ENCODE data around the gene LCN9.
"Not testable (repeated sequence)": the region's sequence is repeated elsewhere in the genome, so short reads cannot be mapped to it uniquely, and the experiment has no call there.

LCN9 gene, protein sequence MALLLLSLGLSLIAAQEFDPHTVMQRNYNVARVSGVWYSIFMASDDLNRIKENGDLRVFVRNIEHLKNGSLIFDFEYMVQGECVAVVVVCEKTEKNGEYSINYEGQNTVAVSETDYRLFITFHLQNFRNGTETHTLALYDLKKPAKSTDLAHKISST

DNA sequence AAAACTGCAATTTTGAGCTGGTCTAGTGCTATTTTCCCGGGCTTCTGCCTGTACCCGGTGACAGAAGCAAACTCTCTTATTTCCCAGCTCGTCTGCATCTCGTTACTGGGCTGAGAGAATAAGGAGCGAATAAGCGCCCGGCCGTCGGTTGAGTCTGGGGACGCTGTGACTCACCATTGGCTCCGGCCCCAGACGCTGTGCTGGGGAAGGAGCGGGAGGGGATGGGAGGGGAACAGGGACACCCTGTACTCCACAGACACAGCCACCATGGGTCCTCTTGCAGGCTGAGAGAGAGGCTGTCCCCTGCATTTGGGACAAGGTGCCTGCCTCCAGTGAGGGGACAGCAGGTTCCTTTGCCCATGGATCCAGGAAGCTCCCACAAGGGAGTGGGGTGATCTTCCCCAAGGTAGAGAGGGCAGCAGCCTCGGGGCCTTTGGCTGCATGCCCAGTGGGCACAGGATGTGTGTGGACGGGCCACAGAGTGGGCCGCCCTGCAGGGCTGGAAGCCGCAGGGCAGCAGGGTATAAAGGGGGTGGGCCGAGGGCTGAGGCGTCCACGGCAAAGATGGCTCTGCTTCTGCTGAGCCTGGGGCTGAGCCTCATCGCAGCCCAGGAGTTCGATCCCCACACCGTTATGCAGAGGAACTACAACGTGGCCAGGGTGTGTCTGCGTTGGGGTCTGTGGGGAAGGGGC, at the start of gene LCN9:
LCN9 (plus strand) TSS at position 552 of the 693 bp plus-strand sequence; CDS start at position 565, 13 bp downstream.
- DNase-seq: no peak

DNA sequence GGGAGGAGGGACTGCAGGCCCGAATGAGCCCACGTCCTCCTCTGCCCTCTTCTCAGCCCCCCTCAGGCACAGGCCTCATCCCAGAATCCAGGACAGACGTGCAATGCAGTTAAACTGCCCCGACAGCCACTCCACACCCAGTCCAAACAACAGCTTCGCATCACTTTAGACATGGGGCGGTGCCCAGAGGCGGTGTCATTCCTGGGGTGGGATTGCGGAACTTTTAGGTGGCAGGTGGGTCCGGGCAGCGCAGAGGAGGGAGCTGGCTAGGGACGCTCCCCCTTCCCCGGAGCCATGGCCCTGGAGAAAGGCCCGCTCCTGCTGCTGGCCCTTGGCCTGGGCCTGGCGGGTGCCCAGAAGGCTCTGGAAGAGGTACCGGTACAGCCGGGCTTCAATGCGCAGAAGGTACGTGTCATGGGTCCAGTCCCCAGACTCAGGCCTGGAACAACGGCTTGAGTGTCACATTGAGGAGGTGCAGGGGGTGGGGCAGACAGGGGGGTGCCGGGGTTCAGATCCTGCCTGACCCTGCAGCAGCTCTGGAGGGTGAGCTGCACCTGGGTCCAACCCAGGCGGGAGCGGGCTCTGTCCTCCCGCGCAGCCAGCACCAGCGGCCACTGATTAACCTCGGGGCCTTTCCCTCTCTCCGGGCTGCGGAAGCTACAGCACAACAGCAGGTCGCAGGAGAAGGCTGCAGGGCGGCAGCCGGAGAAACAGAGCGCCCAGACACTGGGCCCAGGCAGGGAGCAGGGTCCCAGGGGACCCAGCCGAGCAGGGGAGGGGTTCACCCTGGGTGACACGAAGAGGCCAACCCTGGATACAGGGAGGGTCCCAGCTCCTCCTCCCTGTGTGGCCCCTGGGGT, 48.9 kb upstream of the LCN9 start:
- no peak for DNase-seq

DNA sequence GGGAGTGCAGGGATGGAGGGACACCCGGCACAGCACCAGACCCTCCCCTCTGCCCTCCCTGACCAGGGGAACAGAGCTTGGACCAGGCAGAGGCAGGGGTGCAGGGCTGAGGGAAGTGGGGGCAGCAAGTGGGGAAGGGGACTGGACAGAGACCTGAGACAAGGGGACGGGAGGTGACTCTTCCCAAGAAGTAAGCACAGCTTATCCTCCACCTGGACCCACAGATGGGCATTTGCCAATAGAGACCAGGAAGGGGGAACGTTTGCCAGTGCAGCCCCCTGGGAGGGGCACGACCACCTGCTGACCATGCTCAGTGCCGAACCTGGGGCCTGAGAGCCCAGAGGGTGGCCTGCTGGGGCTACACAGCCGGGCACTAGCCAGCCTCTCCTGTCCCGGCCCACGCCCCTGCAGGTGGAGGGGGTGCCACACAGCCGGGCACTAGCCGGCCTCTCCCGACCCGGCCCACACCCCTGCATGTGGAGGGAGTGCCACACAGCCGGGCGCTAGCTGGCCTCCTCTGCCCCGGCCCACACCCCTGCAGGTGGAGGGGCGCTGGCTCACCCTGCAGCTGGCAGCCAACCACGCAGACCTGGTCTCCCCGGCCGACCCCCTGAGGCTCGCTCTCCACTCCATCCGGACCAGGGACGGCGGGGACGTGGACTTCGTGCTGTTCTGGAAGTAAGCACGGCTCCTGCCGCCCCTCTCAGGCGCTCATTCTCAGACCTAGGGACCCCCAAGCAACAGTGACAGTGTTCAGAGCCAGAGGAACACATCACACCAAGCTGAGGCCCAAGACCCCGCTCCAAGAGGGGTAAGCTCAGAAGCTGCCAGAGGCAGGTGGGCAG, 48.1 kb upstream of the LCN9 start:
- no peak for DNase-seq

DNA sequence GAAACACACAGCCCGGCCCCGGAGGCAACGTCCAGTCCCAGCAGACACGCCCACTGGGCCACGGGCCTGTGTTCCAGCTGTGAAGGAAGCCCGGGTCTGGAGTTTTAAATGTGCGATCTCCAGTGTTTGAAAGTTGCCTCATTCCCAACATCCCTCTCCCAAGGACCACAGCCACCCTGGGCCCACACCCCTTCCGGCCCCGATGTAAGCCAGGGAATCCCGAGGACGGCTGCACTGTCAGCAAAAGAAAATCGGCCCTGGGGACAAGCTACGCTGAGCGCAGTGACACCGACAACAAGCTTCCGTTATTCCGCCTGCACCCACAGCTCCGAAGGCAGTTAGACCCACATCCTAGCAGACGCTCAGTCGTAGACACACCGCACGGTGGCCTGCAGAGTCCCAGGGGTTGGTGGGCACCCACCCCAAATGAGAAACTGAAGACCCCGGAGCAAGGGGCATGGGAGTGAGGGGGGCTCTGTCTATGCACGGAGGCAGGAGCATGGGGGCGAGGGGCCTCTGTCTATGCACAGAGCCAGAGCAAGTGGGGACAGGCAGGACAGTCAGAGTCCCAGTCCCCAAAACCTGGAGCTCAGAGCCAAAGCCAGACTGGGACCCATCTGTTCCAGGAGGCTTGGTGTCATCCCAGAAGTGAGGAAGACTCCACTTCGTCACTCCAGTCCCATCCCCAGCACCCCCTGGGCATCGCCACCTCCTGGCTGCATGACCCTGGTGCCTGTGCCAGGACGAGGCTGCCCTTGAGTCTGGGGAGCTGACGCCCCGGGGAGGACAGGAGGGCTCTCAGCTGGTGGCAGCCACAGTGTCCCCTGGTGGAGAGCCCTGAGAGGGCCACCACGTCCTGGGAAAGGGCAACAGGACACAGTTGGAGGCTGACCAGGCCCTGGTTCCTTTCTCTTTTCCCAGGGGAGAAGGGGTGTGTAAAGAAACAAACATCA, 47.2 kb upstream of the LCN9 start:
- no peak for DNase-seq

DNA sequence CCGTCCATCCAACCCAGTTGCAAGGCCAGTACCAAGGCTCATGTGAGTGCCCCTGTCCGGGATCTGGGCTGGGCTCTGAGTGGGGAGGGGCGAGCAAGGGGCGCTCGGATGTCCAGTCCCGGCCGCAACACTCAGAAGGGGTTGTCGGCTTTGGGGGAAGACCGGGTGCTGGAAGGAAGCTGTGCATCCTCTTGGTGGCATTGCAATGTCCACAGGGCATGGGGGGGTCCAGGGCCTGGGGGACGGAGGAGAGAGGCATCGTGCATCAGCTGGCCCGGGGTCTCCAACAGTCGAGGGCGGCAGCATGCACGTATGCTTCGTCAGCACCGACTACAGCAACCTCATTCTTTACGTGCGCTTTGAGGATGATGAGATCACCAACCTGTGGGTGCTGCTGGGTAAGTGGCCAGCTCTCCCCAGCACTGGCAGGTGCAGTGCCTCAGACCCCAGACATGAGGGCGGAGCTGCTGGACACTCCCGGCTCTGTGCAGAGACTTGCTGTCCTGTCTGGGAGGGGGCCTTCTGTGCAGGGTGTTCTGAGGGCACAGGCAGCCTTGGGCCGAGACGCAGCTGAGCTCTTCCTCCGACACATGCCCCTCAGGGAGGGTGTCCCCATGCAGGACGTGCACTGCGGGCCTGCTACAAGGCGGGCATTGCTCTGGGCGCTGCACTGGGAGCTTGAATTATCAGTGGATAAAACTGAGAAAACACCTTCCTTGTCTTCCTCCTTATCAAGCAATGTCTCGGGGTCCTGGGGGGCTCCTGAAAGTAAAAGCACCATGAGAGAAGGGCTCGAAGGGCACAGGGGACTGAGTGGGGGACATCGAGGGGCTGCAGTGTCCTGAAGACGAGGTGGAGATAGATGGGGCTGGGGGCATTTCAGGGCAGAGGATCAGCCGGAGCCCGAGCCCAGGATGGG, 46.2 kb upstream of the LCN9 start:
- DNase-seq: no peak

DNA sequence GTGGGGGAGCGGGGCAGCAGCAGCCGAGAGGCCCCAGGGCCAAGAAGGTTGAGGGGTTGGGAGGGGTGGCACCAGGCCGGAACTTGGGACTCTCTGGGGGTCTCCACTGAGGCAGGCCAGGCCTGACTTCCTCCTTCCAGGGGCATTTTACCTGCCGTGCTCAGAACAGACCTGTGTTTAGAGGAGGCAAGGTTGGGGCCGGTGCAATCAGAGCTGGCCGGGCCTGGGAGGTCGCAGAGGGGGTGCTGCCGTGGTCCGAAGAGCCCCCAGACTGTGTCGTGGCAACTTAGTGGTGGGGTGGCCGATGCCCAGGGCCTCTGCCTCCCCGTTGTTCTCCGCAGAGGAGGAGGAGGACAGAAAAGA, 45.6 kb upstream of the LCN9 start:
- no peak for DNase-seq

DNA sequence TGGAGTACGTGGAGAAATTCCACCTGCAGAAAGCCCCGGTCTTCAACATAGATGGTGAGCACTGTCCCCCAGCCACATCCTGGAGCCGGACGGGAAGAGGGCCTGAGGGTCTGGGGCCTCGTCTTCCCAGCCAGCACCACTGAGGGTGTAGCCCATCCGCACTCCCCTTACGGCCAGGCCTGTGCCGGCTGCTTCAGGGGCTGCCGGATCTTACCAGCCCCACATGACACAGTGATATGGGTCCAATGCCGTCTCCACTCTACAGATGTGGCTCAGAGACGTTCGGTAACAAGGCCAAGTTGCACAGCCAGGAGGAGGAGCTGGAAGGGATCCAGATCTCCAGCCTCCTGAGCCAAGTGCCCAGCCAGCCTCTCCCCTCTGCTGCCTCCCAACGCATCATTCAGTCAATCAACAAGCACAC, 45.1 kb upstream of the LCN9 start:
- DNase-seq: no peak

DNA sequence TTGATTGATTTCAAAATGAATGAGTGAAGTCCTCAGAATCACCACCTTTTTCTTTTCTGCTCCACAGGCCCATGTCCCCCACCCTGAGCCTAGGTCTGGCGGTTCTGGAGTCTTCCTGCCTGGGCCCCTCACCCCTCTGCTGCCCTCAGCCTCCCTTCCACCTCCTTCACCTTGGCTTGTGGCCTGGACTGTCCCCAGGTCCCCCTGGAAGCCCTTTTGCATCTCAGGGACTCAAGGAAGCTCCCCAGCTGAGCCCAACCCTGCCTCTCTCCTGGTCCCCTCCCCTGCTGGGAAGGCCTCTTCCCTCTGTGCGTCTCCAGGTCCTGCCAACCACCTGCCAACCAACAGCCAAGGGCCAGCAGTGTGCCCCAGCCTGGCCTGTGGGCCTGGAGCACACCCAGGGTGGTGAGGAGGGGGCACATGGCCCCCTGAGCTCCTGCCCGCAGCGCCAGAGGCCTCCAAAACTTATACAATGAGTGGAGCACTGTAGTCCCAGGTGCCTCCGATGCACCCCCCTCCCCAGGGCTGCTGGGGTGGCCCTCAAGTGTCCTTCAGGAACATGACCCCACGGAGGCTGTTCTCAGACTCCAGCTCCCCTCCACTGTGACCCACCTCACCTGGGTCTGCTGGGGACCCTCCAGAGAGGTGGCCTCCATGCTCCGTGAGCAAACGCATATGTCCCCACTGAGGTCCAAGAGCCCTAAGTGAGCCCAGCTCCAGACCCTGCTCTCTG, 44.1 kb upstream of the LCN9 start:
- DNase-seq: no peak

DNA sequence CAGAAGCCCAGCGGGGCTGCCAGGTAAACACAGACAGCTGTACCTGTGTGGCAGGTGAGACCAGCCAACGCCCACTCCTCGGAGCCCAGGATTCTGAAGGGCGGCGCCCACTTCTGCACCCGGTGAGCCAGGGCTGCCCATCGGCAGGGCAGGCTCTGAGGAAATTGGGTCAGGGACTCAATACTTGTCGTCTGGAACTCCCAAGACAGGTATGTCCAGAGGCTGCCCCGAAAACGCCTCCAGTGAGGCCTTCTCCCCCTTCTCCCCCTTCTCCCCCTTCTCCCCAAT, 43.6 kb upstream of the LCN9 start:
- no peak for DNase-seq

DNA sequence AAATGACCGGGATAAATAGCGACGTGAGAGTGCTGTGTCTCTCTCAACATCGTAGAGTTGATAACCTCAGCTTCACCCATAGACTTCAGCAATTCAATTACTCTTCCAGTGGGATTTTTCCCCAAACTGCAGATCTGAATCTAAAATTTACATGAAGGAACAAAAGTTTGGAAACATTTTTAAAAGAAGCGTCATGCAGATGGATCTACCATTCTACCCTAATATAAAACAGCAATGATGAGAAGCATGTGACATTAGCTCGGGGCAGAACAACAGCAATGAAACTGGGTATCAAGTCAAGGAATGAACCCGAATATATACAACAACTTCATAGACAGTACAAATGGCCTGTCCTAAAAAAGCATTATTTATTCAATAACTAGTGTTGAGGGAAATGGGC, 42.6 kb upstream of the LCN9 start:
- no peak for DNase-seq

DNA sequence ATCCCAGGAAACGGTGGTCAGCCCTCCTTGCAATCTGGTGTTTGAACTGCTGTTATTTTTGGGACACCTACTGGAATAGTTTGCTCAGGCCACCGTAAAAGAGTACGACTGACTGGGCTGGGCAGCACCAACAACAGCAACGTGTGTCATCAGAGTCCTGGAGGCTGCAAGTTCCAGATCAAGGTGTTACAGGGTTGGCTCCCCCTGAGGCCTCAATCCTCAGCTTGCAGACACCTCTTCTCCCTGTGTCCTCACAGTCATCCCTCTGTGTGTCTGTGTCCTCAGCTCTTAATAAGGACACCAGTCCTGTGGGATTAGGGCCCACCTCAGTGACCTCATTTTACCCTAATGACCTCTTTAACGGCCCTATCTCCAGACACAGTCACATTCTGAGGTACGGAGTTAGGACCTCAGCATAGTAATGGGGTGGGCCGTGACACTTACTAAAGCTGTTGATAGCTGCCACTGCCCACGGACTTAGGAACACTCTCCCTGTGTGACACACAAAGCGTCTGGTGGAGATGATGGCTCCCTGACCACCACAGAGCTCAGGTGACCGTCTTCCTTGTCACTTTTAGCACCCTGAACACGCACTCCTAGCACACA, 40.6 kb upstream of the LCN9 start:
- no peak for DNase-seq

DNA sequence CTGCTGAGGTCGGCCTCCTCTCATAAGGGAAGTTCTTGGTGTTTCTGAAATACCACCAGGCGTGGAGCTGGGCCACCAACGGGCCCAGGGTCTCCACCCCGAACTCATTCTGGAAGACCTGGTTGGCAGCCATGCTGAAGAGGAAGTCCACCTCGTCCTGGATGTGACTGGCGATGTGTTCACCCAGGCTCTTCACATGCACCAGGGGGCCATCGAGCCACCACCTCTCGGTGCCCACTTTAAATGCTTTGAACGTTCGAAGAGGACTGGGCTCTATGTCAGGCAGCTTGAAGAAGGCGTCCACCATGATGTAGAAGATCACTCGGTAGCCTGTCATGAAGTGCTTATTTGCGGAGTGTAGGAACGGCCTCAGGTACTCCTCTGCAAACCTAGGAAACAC, 38.8 kb upstream of the LCN9 start:
- DNase-seq: no peak

DNA sequence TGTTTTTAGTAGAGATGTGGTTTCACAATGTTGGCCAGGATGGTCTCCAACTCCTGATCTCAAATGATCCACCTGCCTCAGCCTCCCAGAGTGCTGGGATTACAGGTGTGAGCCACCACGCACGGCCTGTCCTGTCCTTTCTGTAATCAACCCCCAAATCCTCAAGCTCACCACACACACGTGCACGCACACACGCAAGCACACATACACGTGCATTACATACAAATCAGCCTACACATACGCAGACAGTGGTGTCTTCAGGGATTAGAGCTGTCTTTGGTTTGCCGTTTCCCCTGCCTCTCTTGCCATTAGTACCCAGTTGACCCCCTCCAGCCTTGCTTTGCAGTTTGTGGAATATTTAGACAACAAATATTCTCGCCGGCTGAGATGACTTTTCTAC, 30.3 kb upstream of the LCN9 start:
- no peak for DNase-seq

DNA sequence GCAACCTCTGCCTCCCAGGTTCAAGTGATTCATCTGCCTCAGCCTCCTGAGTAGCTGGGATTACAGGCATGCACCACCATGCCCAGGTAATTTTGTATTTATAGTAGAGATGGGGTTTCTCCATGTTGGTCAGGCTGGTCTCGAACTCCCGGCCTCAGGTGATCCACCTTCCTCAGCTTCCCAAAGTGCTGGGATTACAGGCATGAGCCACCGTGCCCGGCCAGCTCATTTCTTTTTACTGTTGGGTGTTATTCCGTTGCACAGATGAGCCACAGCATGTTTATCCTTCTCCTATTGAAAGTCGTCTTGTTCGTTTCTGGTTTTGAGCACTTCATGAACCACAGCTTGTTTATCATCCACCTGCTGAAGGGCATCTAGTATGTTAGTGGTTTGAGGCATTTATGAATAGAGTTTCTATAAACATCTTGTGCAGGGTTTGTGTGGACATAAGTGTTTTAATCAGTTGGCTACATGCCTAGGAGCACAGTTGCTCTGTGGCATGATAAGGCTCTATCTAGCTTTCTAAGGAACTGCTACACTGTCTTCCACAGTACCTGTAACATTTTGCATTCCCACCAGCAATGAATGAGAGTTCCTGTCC, 26.1 kb upstream of the LCN9 start:
- DNase-seq: not testable (repeated sequence)

DNA sequence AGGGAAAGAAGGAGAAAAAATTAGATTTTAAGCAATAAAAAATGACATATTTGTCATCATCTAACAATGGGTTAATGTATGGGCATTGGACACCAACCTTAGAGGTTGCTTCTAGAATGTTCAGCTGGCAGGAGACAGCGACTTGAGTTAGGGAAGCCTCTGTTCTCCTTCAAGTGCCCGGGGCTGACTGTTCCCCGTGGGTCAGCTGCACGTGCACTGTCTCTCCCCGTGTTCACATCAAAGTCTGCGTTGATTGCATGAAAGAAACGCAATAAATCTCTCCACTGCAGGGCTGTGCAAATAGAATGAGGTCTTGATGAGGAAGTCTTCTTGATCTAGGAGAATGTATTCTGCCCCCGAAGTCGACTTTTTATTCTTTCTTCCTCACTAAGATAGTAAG, 23.9 kb upstream of the LCN9 start, which contains the start of gene GLT6D1:
GLT6D1 (minus strand) TSS at position 345 of the 400 bp plus-strand sequence. CDS start 353 bp downstream, outside the sequence.
- DNase-seq: no peak

DNA sequence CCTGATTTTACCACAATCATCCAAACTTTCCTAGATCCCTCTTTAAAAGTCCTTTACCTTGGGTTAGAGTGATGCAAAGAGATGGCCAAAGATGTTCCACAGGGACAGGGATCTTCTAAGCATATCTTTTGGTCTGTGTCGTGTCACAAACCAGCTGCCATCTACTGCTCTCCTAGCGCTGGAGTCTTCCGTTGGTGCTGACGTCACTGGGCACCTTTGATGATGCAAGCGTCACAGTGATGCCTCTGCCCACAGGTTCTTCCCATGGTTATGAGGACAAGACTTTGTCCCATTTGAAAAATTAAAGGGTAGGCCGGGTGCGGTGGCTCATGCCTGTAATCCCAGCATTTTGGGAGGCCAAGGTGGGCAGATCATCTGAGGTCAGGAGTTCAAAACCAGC, 22.1 kb upstream of the LCN9 start:
- no peak for DNase-seq

DNA sequence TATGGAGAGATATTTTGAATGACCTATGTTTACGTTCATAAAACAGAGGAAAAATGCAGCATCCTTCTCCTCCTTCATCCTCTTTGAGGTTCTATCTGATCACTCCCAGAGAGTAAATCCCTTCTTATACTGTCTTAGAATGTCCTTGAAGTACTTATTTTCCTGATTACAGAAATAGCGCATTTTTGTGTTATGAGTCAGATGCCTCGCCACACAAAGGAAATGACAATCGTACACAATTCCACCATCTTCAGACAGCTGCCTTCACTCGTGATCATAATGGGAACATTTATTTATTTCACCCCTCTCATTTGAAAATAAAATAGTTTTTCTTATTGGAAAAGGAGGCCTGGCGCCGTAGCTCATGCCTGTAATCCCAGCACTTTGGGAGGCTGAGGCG, 21.4 kb upstream of the LCN9 start:
- DNase-seq: no peak

DNA sequence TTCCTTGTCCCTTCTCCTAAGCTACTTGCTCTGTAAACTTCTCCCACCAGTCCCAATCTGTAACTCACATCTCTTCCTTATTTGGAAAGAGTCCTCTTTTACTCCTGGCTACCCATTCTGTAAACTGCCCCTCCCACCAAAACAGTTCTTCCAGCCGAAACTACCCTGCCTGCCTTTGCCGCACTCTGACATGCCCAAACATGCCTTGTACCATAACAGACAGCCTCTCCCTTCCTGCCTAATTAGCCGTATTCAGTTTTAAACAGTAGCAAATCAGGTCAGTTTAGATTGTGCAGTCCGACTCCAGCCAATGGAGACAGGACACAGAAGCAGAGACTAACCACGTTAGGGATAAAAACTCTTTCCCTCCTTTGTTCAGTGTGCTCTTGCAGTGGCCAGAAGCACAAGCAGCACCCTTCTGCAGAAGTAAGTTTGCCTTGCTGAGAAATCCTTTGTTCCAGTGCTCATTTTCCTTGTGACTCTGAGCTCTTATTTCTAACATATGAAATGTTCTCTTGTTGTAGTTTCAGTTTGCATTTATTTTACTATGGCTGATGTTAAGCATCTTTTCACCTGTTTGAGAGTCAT, 18.4 kb upstream of the LCN9 start:
- no peak for DNase-seq

DNA sequence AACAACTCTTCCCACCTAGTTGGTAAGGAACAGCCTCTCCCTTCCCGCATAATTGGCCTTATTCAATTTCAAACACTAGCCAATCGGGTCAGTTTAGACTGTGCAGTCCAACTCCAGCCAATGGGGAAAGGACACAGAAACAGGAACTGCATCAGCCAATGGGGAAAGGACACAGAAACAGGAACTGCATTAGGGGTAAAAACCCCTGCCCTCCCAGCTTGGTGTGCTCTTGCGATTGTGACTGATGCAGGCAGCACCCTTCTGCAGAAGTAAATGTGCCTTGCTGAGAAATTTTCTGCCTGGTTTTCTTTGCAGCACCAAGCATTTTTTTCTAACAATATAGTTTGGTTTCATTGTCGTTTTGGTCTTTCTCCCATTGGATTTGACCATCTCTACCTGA, 15.2 kb upstream of the LCN9 start:
- DNase-seq: no peak

Measured in stimulated activated CD8-positive, alpha-beta memory T cell treated with anti-CD3 and anti-CD28 coated beads, Interleukin-4, amount 100 ng/mL, for 48 hours (primary cell).